Transverse colon (tissue), 4 donors: ENCODE measurements around the gene ZNF705A. TPM values are rescaled to one million over a fixed set of nuclear protein-coding genes. Genes with fewer than 3 reads are reported as not detected.
"Not testable (repeated sequence)": the region's sequence is repeated elsewhere in the genome, so short reads cannot be mapped to it uniquely, and the experiment has no call there.

Experiments used
- DNase-seq: peaks from one replicate; pipeline ENCODE4 v3.0.0-alpha.2; 2019
- H3K27ac ChIP-seq, 4 donors: fragments of 200-600 bp; sonication (generic); 2 replicates each; pipeline ENCODE4 v1.5.1; 2016 to 2018; ENCODE audit warnings: inconsistent platforms in 4 of 4
- H3K27me3 ChIP-seq: fragments of 200-600 bp; sonication (generic); 2 replicates; pipeline ENCODE4 v1.5.1; 2017; ENCODE audit warnings: inconsistent platforms
- H3K36me3 ChIP-seq, 4 donors: fragments of 200-600 bp; sonication (generic); 2 replicates each; pipeline ENCODE4 v1.5.1; 2017 to 2019; ENCODE audit warnings: inconsistent platforms in 4 of 4
- H3K4me1 ChIP-seq, 4 donors: fragments of 200-600 bp; sonication (generic); 2 replicates each; pipeline ENCODE4 v1.5.1; 2017 to 2020; ENCODE audit warnings: inconsistent platforms in 4 of 4
- H3K4me3 ChIP-seq, 4 donors: fragments of 200-600 bp; sonication (generic); 1 replicate in 1 of 4; 2 replicates in 3 of 4; pipeline versions ENCODE4 v1.5.1 to v1.6.1; 2017 to 2019; ENCODE audit warnings: inconsistent platforms in 4 of 4
- H3K9me3 ChIP-seq, 2 donors: fragments of 200-600 bp; sonication (generic); 2 replicates each; pipeline ENCODE4 v1.5.1; 2017 to 2019; ENCODE audit warnings: inconsistent platforms in 2 of 2
- EP300 ChIP-seq: sonication (generic); formaldehyde crosslinking; IDR thresholded peaks from one replicate; pipeline ENCODE4 v1.6.1; 2017; ENCODE audit warnings: antibody characterized with exemption, low read depth
- POLR2A ChIP-seq: fragments of 450-650 bp; IDR thresholded peaks from one replicate; pipeline ENCODE4 v1.6.1; 2016; ENCODE audit warnings: antibody characterized with exemption, mild to moderate bottlenecking, moderate library complexity
- POLR2AphosphoS5 ChIP-seq, 3 donors: sonication (generic); formaldehyde crosslinking; IDR thresholded peaks; one replicate each; pipeline ENCODE4 v1.6.1; 2016; ENCODE audit warnings: antibody characterized with exemption in 3 of 3
- WGBS, 2 donors: methylation state at CpG; one replicate each; pipeline ENCODE4 v1.1.5; 2018; ENCODE audit warnings: low coverage in 1 of 2; 5-methylcytosine and 5-hydroxymethylcytosine counted together
- in situ Hi-C, 4 donors: fragments of 200-750 bp; cut with MboI; loops; one replicate each; pipeline versions ENCODE4 v1.15.0 to v1.15.1; 2017; ENCODE audit warnings: low sequenced_read_pairs in 3 of 4, low pct_ligation_motif_present in 1 of 4, low pct_unique_long_range_greater_than_20kb in 1 of 4
- intact Hi-C: fragments of 100-400 bp; cut with DNase I; formaldehyde crosslinking; loops from one replicate; pipeline ENCODE4 v1.15.1; 2023; ENCODE audit warnings: low total_unique reads
- total RNA-seq, 4 donors: library from RNA; depleted of rRNA; stranded (reverse); fragments of >200 nt; gene quantifications; one replicate each; pipeline ENCODE4 v1.1.0, GENCODE V29; 2016
- TF ChIP-seq, protein P1 (sequence below), 5 experiments: fragments of 200-600 bp in 3 of 5; fragments of 450-650 bp in 2 of 5; sonication (generic) in 3 of 5; IDR thresholded peaks; 1 replicate in 2 of 5; 2 replicates in 3 of 5; pipeline ENCODE4 v1.5.1; 2016 to 2017; ENCODE audit warnings: antibody characterized with exemption in 5 of 5, inconsistent platforms in 3 of 5, mild to moderate bottlenecking in 2 of 5, moderate library complexity in 1 of 5

Gene ZNF705A
- total RNA-seq, 4 donors from 2014 or later, result not detected

DNA sequence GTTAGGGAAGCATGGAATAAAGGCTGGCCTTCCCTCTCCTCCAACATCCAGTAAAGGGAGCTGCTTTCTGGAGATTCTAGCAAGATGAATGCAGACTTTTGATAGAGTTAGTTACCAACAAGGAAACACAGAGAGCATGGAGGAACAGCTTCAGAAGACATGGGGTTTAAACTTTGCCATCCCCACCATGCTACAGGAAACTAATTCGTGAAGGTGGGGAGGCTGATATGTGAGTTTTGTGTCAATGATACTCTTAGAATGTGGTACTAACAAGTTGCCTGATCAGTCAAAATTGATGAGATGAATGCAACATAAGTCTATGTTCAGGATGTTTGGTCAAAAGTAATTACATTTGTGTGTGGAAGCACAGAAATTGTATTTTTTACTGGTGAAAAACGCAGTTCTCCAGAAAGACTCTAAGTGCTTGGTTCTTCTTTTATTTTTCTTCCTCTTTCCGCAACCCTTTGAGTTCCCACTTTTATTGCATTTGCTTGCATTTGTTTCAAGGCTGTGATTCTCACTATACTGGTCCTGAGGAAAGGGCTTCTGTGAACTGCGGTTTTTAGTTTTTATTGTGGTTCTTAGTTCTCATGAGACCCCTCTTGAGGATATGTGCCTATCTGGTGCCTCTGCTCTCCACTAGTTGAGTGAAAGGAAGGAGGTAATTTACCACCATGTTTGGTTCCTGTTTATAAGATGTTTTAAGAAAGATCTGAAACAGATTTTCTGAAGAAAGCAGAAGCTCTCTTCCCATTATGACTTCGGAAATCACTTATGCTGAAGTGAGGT is 33.5 kb upstream of the ZNF705A start, which contains the start of gene CLEC4A:
Gene CLEC4A, plus strand, starts transcription at position 494 of the 789 bp plus-strand sequence. Its CDS starts 262 bp downstream, at position 756.
- H3K27me3 ChIP-seq, result no peaks in the 10 kb centered on the region
- H3K36me3 ChIP-seq, result no peaks in the 10 kb centered on the region
- H3K4me1 ChIP-seq, result no peaks in the 10 kb centered on the region
- H3K9me3 ChIP-seq, result no peaks in the 10 kb centered on the region
- no peak for DNase-seq
- intact Hi-C loops (no loop called here), in situ Hi-C loops (loop anchor here in 2 of 4 donors (25.0 kb wide), 1 partner anchor 114 kb away; the partner anchor contains the start of gene FAM90A1 (in 2 of the 2))
- H3K27ac ChIP-seq, result peak within 1 kb of the TSS in 1 of 4 donors; percentile 5
- TF ChIP-seq, protein P1, sequence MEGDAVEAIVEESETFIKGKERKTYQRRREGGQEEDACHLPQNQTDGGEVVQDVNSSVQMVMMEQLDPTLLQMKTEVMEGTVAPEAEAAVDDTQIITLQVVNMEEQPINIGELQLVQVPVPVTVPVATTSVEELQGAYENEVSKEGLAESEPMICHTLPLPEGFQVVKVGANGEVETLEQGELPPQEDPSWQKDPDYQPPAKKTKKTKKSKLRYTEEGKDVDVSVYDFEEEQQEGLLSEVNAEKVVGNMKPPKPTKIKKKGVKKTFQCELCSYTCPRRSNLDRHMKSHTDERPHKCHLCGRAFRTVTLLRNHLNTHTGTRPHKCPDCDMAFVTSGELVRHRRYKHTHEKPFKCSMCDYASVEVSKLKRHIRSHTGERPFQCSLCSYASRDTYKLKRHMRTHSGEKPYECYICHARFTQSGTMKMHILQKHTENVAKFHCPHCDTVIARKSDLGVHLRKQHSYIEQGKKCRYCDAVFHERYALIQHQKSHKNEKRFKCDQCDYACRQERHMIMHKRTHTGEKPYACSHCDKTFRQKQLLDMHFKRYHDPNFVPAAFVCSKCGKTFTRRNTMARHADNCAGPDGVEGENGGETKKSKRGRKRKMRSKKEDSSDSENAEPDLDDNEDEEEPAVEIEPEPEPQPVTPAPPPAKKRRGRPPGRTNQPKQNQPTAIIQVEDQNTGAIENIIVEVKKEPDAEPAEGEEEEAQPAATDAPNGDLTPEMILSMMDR (IDR thresholded peaks at IDR 0.05), result no peak
- no peak for TF ChIP-seq POLR2A
- WGBS, 2 donors, result 61 to 72% methylated on average over 5 of the region's 5 CpGs
- H3K4me3 ChIP-seq, result no peak within 1 kb of the TSS

DNA sequence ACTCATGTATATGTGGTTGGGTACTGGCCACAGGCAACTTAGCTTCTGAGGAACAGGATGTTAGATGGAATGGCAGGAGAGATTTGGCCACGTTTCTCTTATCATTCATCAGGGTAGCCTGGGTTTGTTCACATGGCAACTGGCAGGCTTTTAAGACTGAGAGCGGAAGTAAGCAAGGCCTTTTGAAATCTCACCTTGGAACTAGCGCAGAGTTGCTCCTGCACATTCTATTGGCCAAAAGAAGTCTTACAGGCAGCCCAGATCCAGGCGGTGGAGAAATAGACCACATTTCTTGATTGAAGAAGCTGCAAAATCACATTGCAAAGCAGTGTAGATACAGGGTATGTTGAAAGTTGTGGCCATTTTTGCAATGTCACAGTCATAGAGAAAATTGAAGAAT is 29.7 kb upstream of the ZNF705A start:
- no peaks in the 10 kb centered on the region for H3K4me1 ChIP-seq
- no peak overlapping the region for H3K4me3 ChIP-seq
- in situ Hi-C loops, result no loop called here
- H3K9me3 ChIP-seq, result no peaks in the 10 kb centered on the region
- no peak for DNase-seq
- intact Hi-C loops, result no loop called here
- TF ChIP-seq, protein P1 (IDR thresholded peaks at IDR 0.05), result no peak
- TF ChIP-seq POLR2AphosphoS5 (IDR thresholded peaks at IDR 0.05) (no peak), EP300 (no peak), POLR2A (no peak)
- H3K36me3 ChIP-seq, result no peaks in the 10 kb centered on the region
- no peak overlapping the region for H3K27ac ChIP-seq
- WGBS, 2 donors, result 75 to 95% methylated on average over 3 to 4 of the region's 4 CpGs
- H3K27me3 ChIP-seq, result no peaks in the 10 kb centered on the region

DNA sequence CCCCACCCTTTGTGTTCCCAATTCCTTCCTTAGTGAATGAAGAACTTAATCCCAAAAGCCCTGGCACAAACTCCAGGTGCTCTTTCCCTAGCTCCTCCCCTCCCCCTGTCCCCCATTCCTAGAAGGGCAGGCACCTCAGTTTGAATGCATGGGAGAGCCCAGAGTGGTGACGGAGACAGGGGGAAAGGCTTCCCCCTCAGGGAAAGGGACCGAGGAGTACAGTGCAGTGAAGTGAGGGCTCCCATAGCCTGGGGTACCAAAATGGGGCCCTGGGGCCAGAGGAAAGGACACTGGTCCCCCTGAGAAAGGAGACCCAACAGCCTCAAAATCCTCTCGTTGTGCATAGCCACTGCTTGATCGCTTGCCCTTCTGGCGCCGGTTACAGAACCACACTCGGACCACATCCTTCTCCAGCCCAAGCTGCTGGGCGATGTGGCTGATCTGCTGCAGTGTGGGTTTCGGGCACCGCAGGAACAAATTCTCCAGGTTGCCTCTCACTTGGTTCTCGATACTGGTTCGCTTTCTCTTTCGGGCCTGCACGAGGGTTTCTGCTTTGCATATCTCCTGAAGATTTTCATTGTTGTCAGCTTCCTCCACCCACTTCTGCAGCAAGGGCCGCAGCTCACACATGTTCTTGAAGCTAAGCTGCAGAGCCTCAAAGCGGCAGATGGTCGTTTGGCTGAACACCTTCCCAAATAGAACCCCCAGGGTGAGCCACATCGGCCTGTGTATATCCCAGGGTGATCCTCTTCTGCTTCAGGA is 23.0 kb upstream of the ZNF705A start:
- DNase-seq, H3K4me1 ChIP-seq, H3K9me3 ChIP-seq, H3K36me3 ChIP-seq, H3K27me3 ChIP-seq, H3K4me3 ChIP-seq, in situ Hi-C loops, intact Hi-C loops, H3K27ac ChIP-seq: not testable (repeated sequence)
- WGBS, 2 donors, result 93 to 95% methylated on average over 8 to 17 of the region's 18 CpGs

DNA sequence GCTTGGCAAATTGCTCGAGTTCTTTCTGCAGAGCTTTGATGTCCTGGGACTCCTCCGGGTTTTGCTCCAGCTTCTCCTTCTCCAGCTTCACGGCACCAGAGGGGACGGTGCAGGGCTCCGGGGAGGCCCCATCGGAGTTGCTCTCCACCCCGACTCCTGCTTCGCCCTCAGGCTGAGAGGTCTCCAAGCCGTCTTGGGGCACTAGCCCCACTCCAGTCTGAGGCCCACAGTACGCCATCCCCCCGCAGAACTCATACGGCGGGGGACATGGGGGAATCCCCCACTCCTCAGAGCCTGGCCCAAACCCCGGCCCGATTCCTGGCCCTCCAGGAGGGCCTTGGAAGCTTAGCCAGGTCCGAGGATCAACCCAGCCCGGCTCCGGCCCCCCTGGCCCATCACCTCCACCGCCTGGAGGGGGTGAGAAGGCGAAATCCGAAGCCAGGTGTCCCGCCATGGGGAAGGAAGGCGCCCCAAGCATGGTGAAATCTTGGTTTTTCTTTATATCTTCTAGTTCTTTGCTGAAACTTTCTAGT is 22.4 kb upstream of the ZNF705A start:
- H3K4me1 ChIP-seq, in situ Hi-C loops, intact Hi-C loops, H3K27ac ChIP-seq, H3K36me3 ChIP-seq, H3K9me3 ChIP-seq, H3K27me3 ChIP-seq, H3K4me3 ChIP-seq, DNase-seq: not testable (repeated sequence)
- 96% methylated on average over 23 of the region's 23 CpGs; no CpG with 5 or more reads in 1 of the 2 donors for WGBS, 2 donors

- in situ Hi-C loops, H3K4me1 ChIP-seq, H3K9me3 ChIP-seq, DNase-seq, intact Hi-C loops, H3K27me3 ChIP-seq, H3K4me3 ChIP-seq, H3K27ac ChIP-seq, H3K36me3 ChIP-seq: not testable (repeated sequence)
- WGBS, 2 donors, result 62 to 91% methylated on average over 3 to 8 of the region's 8 CpGs
Observed at GRCh38 chr12:8141647-8142046, 15.2 kb upstream of the ZNF705A start.
